ENCODE data around the gene OGG1. TPM values are rescaled to one million over a fixed set of nuclear protein-coding genes. Genes with fewer than 3 reads are reported as not detected.

Gene OGG1
- total and polyA plus RNA-seq, 10 of the 15 experiments (the other 5 are each of a cell fraction or from before 2014, with no cell fraction given), result 4.8 to 38.8 (median 27.2) TPM

DNA sequence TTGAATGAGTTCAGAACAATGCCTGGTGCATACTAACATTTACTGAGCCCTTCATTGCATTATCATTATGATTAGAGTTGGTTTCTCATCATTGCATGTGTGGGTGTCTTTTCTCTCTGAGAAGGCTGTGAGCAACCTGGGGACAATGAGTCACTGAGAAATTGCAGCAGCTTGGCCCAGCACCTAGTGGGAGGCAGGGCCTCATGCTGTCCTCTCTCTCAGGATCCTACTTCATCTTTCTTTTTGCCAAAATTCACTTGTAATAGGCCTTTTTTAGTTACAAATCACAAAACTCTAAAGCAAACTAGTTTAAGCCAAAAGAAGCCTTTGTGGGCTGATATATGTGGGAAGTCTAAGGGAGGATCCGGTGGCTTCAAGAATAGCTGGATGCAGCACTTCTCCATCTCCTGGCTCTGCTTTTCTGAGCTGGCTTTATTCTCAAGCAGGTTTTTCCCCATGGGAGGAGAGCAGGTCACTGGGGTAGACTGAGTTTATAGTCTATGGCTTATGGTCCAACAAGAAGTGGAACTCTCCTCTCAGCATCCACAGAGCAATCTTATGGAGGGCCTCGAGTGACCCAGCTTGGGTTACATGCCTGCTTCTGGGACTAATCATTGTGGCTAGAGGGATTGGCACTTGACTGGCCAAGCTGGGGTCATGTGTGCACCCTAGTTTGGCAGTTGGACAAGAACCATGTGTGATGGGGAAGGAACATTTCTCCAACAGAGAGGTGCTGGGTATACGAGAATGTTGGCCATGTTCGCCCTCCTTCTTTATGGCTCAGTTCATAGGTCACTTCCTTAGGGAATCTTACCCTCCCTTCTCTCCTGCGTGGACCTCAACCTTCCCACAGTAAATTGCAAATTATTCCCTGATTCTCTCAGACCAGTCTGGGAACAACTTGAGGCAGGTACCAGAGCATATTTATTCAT lies 28.7 kb downstream of the OGG1 start:
- BruUV-seq (replicated peaks), result no TSS peak
- FAIRE-seq (no peak), ATAC-seq (no peak)

More for the DNA sequence above, 28.7 kb downstream of the OGG1 start:
- no peak overlapping the region for H3K27ac ChIP-seq (ENCODE audit: control insufficient read depth, insufficient read depth)
- no peak overlapping the region for H3K4me2 ChIP-seq (ENCODE audit: control insufficient read depth, insufficient read depth)
- peaks cover 31% of the 10 kb centered on the region for H3K4me1 ChIP-seq (ENCODE audit: control insufficient read depth, insufficient read depth, low read length)
- intact Hi-C loops (cut with micrococcal nuclease; ENCODE audit: unreplicated experiment), result no loop called here
- 0 out of 4 replicates have a peak, but pooled peaks cover 0 to 7% of the 10 kb centered on the region in 2 experiments for H3K36me3 ChIP-seq (ENCODE audit: control insufficient read depth in 2 of 2, insufficient read depth in 2 of 2, low read length in 1 of 2)
- no peak for TF ChIP-seq ZBED1 (IDR thresholded peaks at IDR 0.05; ENCODE audit: borderline replicate concordance)
- TF ChIP-seq TCF3 (IDR thresholded peaks at IDR 0.05; ENCODE audit: borderline replicate concordance, insufficient read depth, low read depth, low read length), result no peak
- TF ChIP-seq CBX5 (IDR thresholded peaks at IDR 0.05; ENCODE audit: low read depth), result no peak
- no peak for TF ChIP-seq SMAD1 (IDR thresholded peaks at IDR 0.05; ENCODE audit: low read depth, partially characterized antibody)
- TF ChIP-seq LARP7 (IDR thresholded peaks at IDR 0.05), result no peak
- TF ChIP-seq POLR2AphosphoS2 (IDR thresholded peaks at IDR 0.05; ENCODE audit: low read depth, low read length), result no peak
- no peak for TF ChIP-seq STAT3 (IDR thresholded peaks at IDR 0.05; ENCODE audit: low read depth, low read length)
- TF ChIP-seq, protein P1, sequence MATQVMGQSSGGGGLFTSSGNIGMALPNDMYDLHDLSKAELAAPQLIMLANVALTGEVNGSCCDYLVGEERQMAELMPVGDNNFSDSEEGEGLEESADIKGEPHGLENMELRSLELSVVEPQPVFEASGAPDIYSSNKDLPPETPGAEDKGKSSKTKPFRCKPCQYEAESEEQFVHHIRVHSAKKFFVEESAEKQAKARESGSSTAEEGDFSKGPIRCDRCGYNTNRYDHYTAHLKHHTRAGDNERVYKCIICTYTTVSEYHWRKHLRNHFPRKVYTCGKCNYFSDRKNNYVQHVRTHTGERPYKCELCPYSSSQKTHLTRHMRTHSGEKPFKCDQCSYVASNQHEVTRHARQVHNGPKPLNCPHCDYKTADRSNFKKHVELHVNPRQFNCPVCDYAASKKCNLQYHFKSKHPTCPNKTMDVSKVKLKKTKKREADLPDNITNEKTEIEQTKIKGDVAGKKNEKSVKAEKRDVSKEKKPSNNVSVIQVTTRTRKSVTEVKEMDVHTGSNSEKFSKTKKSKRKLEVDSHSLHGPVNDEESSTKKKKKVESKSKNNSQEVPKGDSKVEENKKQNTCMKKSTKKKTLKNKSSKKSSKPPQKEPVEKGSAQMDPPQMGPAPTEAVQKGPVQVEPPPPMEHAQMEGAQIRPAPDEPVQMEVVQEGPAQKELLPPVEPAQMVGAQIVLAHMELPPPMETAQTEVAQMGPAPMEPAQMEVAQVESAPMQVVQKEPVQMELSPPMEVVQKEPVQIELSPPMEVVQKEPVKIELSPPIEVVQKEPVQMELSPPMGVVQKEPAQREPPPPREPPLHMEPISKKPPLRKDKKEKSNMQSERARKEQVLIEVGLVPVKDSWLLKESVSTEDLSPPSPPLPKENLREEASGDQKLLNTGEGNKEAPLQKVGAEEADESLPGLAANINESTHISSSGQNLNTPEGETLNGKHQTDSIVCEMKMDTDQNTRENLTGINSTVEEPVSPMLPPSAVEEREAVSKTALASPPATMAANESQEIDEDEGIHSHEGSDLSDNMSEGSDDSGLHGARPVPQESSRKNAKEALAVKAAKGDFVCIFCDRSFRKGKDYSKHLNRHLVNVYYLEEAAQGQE (IDR thresholded peaks at IDR 0.05; ENCODE audit: low read depth, low read length), result no peak
- TF ChIP-seq CHD4 (IDR thresholded peaks at IDR 0.05), result no peak
- no peak for TF ChIP-seq ELK1 (IDR thresholded peaks at IDR 0.05; ENCODE audit: low read depth, low read length)
- no peak for TF ChIP-seq CBFB (IDR thresholded peaks at IDR 0.05; ENCODE audit: low read depth)
- no peak for TF ChIP-seq WRNIP1 (IDR thresholded peaks at IDR 0.05; ENCODE audit: borderline replicate concordance, low read depth, low read length)
- no peak for TF ChIP-seq EED (IDR thresholded peaks at IDR 0.05; ENCODE audit: low read depth)
- H3K9ac ChIP-seq (ENCODE audit: control insufficient read depth, insufficient read depth, low read length), result no peak overlapping the region
- no peak for DNase-seq (ENCODE audit: low read depth, low spot score)
- ChIA-PET RAD21 (ENCODE audit: unreplicated experiment) (interaction anchor here (1.0 kb wide), 1 partner anchor 15 kb away, joined by 3 read pairs; the partner anchor contains the start of gene ARPC4), SMC1A (ENCODE audit: uncharacterized antibody, unreplicated experiment) (interaction anchor here (0.7 to 1.5 kb wide), 3 partner anchors 25 to 50 kb away, joined by 3 to 4 read pairs (median 3); no protein-coding TSS in a partner anchor), POLR2A (interaction anchor here (1.0 kb wide), 1 partner anchor 29 kb away, joined by 4 read pairs; the partner anchor contains the start of gene OGG1), CTCF (interaction anchor here (1.0 to 2.1 kb wide), 2 partner anchors 12 to 278 kb away, joined by 3 to 8 read pairs; no protein-coding TSS in a partner anchor)
- H3K4me3 ChIP-seq, result no peak overlapping the region
- no peak overlapping the region for H2AFZ ChIP-seq (ENCODE audit: control insufficient read depth, low read depth, low read length)
- 87% methylated on average over 5 of the region's 5 CpGs for WGBS (ENCODE audit: insufficient coverage, insufficient replicate concordance, low lambda C conversion rate, missing lambda C conversion rate)
- in situ Hi-C loops (cut with MboI), result no loop called here
- no peaks in the 10 kb centered on the region for H3K79me2 ChIP-seq (ENCODE audit: control insufficient read depth, insufficient read depth, low read length)
- no peaks in the 10 kb centered on the region for H3K9me3 ChIP-seq (replicated peaks; ENCODE audit: control insufficient read depth, insufficient read depth, low read length)
- no peaks in the 10 kb centered on the region for H4K20me1 ChIP-seq (ENCODE audit: control insufficient read depth, insufficient read depth)
- H3K27me3 ChIP-seq (replicated peaks in 1 of 2; ENCODE audit: control insufficient read depth in 2 of 2, insufficient read depth in 2 of 2, low read length in 1 of 2), result no peaks in the 10 kb centered on the region

Measured in GM12878 (cell line).